Measurements from ENCODE around the gene COPA.

DNA sequence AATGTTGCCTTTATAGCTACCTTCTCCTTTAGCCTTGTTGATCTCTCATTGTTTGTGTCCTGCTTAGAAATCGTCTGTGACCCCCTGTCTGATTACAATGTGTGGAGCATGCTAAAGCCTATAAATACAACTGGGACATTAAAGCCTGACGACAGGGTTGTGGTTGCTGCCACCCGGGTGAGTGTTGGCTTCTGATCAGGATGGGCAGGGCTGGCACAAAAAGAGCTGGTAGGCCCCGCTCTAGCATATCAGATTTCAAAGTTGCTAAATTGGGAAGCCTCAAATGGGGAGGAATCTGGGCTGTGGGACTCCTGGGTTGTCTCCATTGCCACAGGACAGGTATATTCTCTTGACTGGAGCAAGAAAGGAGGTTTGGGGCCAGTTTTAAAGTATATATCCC, 8.6 kb upstream of the COPA start:
- TF ChIP-seq CTCF (IDR thresholded peaks at IDR 0.05) (no peak), POLR2A (IDR thresholded peaks at IDR 0.05) (no peak)
